HEK293 (cell line): ENCODE results near the gene VKORC1.

Experiments used
- EGR2 ChIP-seq: fragments of 450-650 bp; formaldehyde crosslinking; IDR thresholded peaks from 2 replicates; pipeline ENCODE4 v1.5.1; 2016; ENCODE audit warnings: low read depth, missing biosample characterization, missing genetic modification characterization
- ELK4 ChIP-seq: IDR thresholded peaks from 2 replicates; pipeline ENCODE4 v1.6.1; 2011; ENCODE audit warnings: mild to moderate bottlenecking, low read depth, low read length, borderline replicate concordance
- GLIS1 ChIP-seq: fragments of 450-650 bp; formaldehyde crosslinking; IDR thresholded peaks from 2 replicates; pipeline ENCODE4 v1.5.1; 2016; ENCODE audit warnings: missing biosample characterization, missing genetic modification characterization
- HIC1 ChIP-seq: fragments of 450-650 bp; formaldehyde crosslinking; IDR thresholded peaks from 2 replicates; pipeline ENCODE4 v1.5.1; 2016; ENCODE audit warnings: missing biosample characterization, missing genetic modification characterization
- MZF1 ChIP-seq: fragments of 450-650 bp; formaldehyde crosslinking; IDR thresholded peaks from 2 replicates; pipeline ENCODE4 v1.5.1; 2017; ENCODE audit warnings: missing biosample characterization, missing genetic modification characterization, borderline replicate concordance
- OVOL3 ChIP-seq: fragments of 450-650 bp; formaldehyde crosslinking; IDR thresholded peaks from 2 replicates; pipeline ENCODE4 v1.5.1; 2016; ENCODE audit warnings: missing biosample characterization, missing genetic modification characterization
- PRDM1 ChIP-seq: fragments of 450-650 bp; formaldehyde crosslinking; IDR thresholded peaks from 2 replicates; pipeline ENCODE4; 2016; ENCODE audit warnings: missing biosample characterization, missing genetic modification characterization
- ZFHX2 ChIP-seq: fragments of 450-650 bp; formaldehyde crosslinking; conservative IDR thresholded peaks from 2 replicates; pipeline ENCODE4 v1.5.1; 2016; ENCODE audit warnings: missing biosample characterization, missing genetic modification characterization
- ZNF112 ChIP-seq: fragments of 450-650 bp; formaldehyde crosslinking; IDR thresholded peaks from 2 replicates; pipeline ENCODE4 v1.5.0; 2017; ENCODE audit warnings: missing biosample characterization, missing genetic modification characterization
- ZNF146 ChIP-seq: fragments of 450-650 bp; formaldehyde crosslinking; IDR thresholded peaks from 2 replicates; pipeline ENCODE4 v1.5.1; 2016; ENCODE audit warnings: missing biosample characterization, missing genetic modification characterization
- ZNF175 ChIP-seq: fragments of 450-650 bp; formaldehyde crosslinking; IDR thresholded peaks from 2 replicates; pipeline ENCODE4 v1.5.1; 2016; ENCODE audit warnings: missing biosample characterization, missing genetic modification characterization
- ZNF214 ChIP-seq: fragments of 450-650 bp; formaldehyde crosslinking; IDR thresholded peaks from 2 replicates; pipeline ENCODE4 v1.5.1; 2017; ENCODE audit warnings: missing biosample characterization, mild to moderate bottlenecking, missing genetic modification characterization, borderline replicate concordance
- ZNF221 ChIP-seq: fragments of 450-650 bp; formaldehyde crosslinking; IDR thresholded peaks from 2 replicates; pipeline ENCODE4 v1.5.1; 2017; ENCODE audit warnings: missing biosample characterization, missing genetic modification characterization, borderline replicate concordance
- ZNF248 ChIP-seq: fragments of 450-650 bp; formaldehyde crosslinking; IDR thresholded peaks from 2 replicates; pipeline ENCODE4 v1.5.1; 2017; ENCODE audit warnings: missing biosample characterization, missing genetic modification characterization
- ZNF391 ChIP-seq: fragments of 450-650 bp; formaldehyde crosslinking; IDR thresholded peaks from 2 replicates; pipeline ENCODE4 v1.5.1; 2016; ENCODE audit warnings: low read depth, missing biosample characterization, missing genetic modification characterization, borderline replicate concordance
- ZNF513 ChIP-seq: fragments of 450-650 bp; IDR thresholded peaks from 2 replicates; pipeline ENCODE4 v1.5.1; 2018; ENCODE audit warnings: missing biosample characterization, missing genetic modification characterization
- ZNF530 ChIP-seq: fragments of 450-650 bp; formaldehyde crosslinking; IDR thresholded peaks from 2 replicates; pipeline ENCODE4 v1.5.1; 2016; ENCODE audit warnings: low read depth, missing biosample characterization, missing genetic modification characterization
- ZNF571 ChIP-seq: fragments of 450-650 bp; formaldehyde crosslinking; IDR thresholded peaks from 2 replicates; pipeline ENCODE4 v1.5.0; 2017; ENCODE audit warnings: missing biosample characterization, missing genetic modification characterization
- ZNF621 ChIP-seq: fragments of 450-650 bp; formaldehyde crosslinking; IDR thresholded peaks from 2 replicates; pipeline ENCODE4 v1.5.1; 2017; ENCODE audit warnings: missing biosample characterization, missing genetic modification characterization
- ZNF654 ChIP-seq: fragments of 450-650 bp; formaldehyde crosslinking; IDR thresholded peaks from 2 replicates; pipeline ENCODE4 v1.5.1; 2016; ENCODE audit warnings: low read depth, missing biosample characterization, missing genetic modification characterization
- ZNF707 ChIP-seq: fragments of 450-650 bp; formaldehyde crosslinking; IDR thresholded peaks from 2 replicates; pipeline ENCODE4 v1.5.1; 2016; ENCODE audit warnings: missing biosample characterization, missing genetic modification characterization
- ZNF785 ChIP-seq: fragments of 450-650 bp; formaldehyde crosslinking; IDR thresholded peaks from 2 replicates; pipeline ENCODE4 v1.5.1; 2016; ENCODE audit warnings: missing biosample characterization, missing genetic modification characterization
- ZNF792 ChIP-seq: fragments of 450-650 bp; formaldehyde crosslinking; IDR thresholded peaks from 2 replicates; pipeline ENCODE4 v1.5.1; 2016; ENCODE audit warnings: missing biosample characterization, missing genetic modification characterization
- ZSCAN4 ChIP-seq: fragments of 450-650 bp; formaldehyde crosslinking; IDR thresholded peaks from 2 replicates; pipeline ENCODE4 v1.5.1; 2017; ENCODE audit warnings: missing biosample characterization, missing genetic modification characterization
- ZXDB ChIP-seq: fragments of 450-650 bp; formaldehyde crosslinking; IDR thresholded peaks from 2 replicates; pipeline ENCODE4 v1.5.1; 2016; ENCODE audit warnings: missing biosample characterization, missing genetic modification characterization
- TF ChIP-seq, protein P1 (sequence below): fragments of 450-650 bp; formaldehyde crosslinking; IDR thresholded peaks from 2 replicates; pipeline ENCODE4 v1.5.1; 2016; ENCODE audit warnings: missing biosample characterization, missing genetic modification characterization
- TF ChIP-seq, protein P2 (sequence below): fragments of 450-650 bp; formaldehyde crosslinking; IDR thresholded peaks from 2 replicates; pipeline ENCODE4 v1.5.1; 2016; ENCODE audit warnings: missing biosample characterization, missing genetic modification characterization
- TF ChIP-seq, protein P3 (sequence below): fragments of 450-650 bp; formaldehyde crosslinking; IDR thresholded peaks from 2 replicates; pipeline ENCODE4 v1.5.1; 2016; ENCODE audit warnings: missing biosample characterization, missing genetic modification characterization

VKORC1 gene

DNA sequence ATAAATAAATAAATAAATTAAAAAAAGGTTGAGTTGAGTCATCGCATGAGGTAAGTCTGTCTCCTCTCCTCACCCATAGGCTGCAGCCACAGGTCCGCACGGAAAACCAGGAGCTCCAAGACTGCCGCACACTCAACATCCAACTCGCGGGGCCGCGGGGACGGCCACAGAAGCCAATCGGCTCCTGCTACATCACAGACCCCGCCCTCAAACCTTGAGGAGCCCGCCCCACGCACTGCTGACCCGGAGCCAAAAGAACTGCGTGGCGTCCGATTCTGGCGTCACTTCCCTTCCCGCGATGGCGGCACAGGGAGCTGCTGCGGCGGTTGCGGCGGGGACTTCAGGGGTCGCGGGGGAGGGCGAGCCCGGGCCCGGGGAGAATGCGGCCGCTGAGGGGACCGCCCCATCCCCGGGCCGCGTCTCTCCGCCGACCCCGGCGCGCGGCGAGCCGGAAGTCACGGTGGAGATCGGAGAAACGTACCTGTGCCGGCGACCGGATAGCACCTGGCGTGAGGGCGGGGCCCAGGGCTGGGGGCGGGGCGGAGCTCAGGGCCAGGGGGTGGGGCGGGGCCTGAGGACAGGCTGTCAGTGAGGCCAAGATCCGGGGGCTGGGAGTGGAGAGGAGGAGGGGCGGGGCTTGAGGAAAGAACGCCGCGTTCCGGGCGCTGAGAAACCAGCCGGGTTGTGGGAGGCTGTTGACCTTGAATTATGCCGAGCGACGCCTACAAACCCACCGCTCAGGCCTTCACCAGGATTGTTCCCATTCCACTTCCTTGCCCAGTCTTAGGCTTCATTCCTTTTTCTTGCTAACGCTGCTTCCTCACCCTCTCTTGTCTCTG lies 23.0 kb upstream of the VKORC1 start, which contains the start of gene KAT8 (continued):
- TF ChIP-seq, protein P1, sequence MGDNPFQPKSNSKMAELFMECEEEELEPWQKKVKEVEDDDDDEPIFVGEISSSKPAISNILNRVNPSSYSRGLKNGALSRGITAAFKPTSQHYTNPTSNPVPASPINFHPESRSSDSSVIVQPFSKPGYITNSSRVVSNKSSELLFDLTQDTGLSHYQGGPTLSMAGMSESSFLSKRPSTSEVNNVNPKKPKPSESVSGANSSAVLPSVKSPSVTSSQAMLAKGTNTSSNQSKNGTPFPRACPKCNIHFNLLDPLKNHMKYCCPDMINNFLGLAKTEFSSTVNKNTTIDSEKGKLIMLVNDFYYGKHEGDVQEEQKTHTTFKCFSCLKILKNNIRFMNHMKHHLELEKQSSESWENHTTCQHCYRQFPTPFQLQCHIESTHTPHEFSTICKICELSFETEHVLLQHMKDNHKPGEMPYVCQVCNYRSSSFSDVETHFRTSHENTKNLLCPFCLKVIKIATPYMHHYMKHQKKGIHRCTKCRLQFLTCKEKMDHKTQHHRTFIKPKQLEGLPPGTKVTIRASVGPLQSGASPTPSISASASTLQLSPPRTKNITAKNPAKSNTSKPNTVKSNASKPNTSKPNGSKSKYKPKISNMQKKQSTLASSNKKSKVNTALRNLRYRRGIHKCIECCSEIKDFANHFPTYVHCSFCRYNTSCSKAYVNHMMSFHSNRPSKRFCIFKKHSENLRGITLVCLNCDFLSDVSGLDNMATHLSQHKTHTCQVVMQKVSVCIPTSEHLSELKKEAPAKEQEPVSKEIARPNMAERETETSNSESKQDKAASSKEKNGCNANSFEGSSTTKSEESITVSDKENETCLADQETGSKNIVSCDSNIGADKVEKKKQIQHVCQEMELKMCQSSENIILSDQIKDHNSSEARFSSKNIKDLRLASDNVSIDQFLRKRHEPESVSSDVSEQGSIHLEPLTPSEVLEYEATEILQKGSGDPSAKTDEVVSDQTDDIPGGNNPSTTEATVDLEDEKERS (tag by site-specific recombination), result no peak
- no peak for TF ChIP-seq ZNF391 (tag by site-specific recombination)
- TF ChIP-seq ZNF621, result no peak
- TF ChIP-seq ZFHX2 (tag by site-specific recombination), result peak; percentile 60
- no peak for TF ChIP-seq PRDM1 (tag by site-specific recombination)
- no peak for TF ChIP-seq HIC1
- no peak for TF ChIP-seq ZSCAN4 (tag by site-specific recombination)
- TF ChIP-seq, protein P2, sequence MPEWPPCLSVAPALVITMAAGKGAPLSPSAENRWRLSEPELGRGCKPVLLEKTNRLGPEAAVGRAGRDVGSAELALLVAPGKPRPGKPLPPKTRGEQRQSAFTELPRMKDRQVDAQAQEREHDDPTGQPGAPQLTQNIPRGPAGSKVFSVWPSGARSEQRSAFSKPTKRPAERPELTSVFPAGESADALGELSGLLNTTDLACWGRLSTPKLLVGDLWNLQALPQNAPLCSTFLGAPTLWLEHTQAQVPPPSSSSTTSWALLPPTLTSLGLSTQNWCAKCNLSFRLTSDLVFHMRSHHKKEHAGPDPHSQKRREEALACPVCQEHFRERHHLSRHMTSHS, result no peak
- TF ChIP-seq ZNF146 (tag by site-specific recombination), result no peak
- TF ChIP-seq ZNF530 (tag by site-specific recombination), result no peak
- TF ChIP-seq ZNF571 (tag by site-specific recombination), result no peak
- no peak for TF ChIP-seq OVOL3 (tag by site-specific recombination)
- no peak for TF ChIP-seq ZNF785 (tag by site-specific recombination)
- no peak for TF ChIP-seq ZNF792 (tag by site-specific recombination)
- no peak for TF ChIP-seq ZNF707 (tag by site-specific recombination)
- TF ChIP-seq ZNF513 (tag by site-specific recombination), result no peak
- TF ChIP-seq MZF1 (tag by site-specific recombination), result peak; percentile 53; the same call in 1 of the 2 replicates
- no peak for TF ChIP-seq ZNF248 (tag by site-specific recombination)
- TF ChIP-seq ZNF214, result no peak
- peak; percentile 32; the same call in 1 of the 2 replicates for TF ChIP-seq GLIS1
- peak; percentile 74 for TF ChIP-seq EGR2 (tag by site-specific recombination)
- peak; percentile 70 for TF ChIP-seq ZXDB (tag by site-specific recombination)
- TF ChIP-seq, protein P3, sequence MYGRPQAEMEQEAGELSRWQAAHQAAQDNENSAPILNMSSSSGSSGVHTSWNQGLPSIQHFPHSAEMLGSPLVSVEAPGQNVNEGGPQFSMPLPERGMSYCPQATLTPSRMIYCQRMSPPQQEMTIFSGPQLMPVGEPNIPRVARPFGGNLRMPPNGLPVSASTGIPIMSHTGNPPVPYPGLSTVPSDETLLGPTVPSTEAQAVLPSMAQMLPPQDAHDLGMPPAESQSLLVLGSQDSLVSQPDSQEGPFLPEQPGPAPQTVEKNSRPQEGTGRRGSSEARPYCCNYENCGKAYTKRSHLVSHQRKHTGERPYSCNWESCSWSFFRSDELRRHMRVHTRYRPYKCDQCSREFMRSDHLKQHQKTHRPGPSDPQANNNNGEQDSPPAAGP (tag by site-specific recombination), result no peak
- TF ChIP-seq ELK4, result no peak
- peak; percentile 37 for TF ChIP-seq ZNF654
- no peak for TF ChIP-seq ZNF221 (tag by site-specific recombination)
- TF ChIP-seq ZNF175 (tag by site-specific recombination), result no peak
- no peak for TF ChIP-seq ZNF112 (tag by site-specific recombination)
